ENCODE measurements around the gene RAPGEF5. TPM values are rescaled to one million over a fixed set of nuclear protein-coding genes. Genes with fewer than 3 reads are reported as not detected.

The RAPGEF5 gene
- total and polyA plus RNA-seq, 4 experiments from 2014 or later, result not detected

- Histone ChIP-seq H3K4me1 (ENCODE audit: insufficient read depth, low read length) (no peaks in the 10 kb centered on the region), H3K36me3 (ENCODE audit: insufficient read depth, low read length) (no peaks in the 10 kb centered on the region), H3K9me3 (ENCODE audit: control insufficient read depth in 1 of 2, low read length in 2 of 2) (no peaks in the 10 kb centered on the region), H3K4me3 (ENCODE audit: low read length in 2 of 2) (no peak overlapping the region), H3K27me3 (ENCODE audit: insufficient read depth, low read length) (no peaks in the 10 kb centered on the region), H3K27ac (ENCODE audit: low read depth, low read length) (no peak overlapping the region)
- Mint-ChIP-seq H3K4me1 (peaks cover 0 to 3% (median 1%) of the 10 kb centered on the region in 4 donors), H3K9me3 (peaks cover 0 to 2% (median 0%) of the 10 kb centered on the region in 8 donors), H3K27ac (peak overlapping the region in 3 of 7 donors; percentile 20 to 62 (median 30)), H3K4me3 (peak overlapping the region in 7 of 8 donors; percentile 4 to 67 (median 39)), H3K27me3 (no peaks in the 10 kb centered on the region), H3K36me3 (no peaks in the 10 kb centered on the region)
- intact Hi-C loops (cut with micrococcal nuclease), result no loop called here
- CTCF ChIA-PET (ENCODE audit: partially characterized antibody), result no interaction called here
- no peak for DNase-seq
- POLR2A ChIA-PET (ENCODE audit: partially characterized antibody), result no interaction called here
Observed at GRCh38 chr7:22268884-22269421, 88.0 kb downstream of the RAPGEF5 start.

GRCh38 chr7:22267930-22268615, 88.9 kb downstream of the RAPGEF5 start:
- no peak overlapping the region for H3K27ac Mint-ChIP-seq
- ChIA-PET POLR2A (ENCODE audit: partially characterized antibody) (no interaction called here), CTCF (ENCODE audit: partially characterized antibody) (no interaction called here)
- DNase-seq, result no peak
- no peaks in the 10 kb centered on the region for H3K27me3 Mint-ChIP-seq
- H3K4me1 Mint-ChIP-seq, result peaks cover 0 to 3% (median 1%) of the 10 kb centered on the region in 4 donors
- no peaks in the 10 kb centered on the region for H3K9me3 ChIP-seq (ENCODE audit: control insufficient read depth in 1 of 2, low read length in 2 of 2)
- H3K4me3 ChIP-seq (ENCODE audit: low read length in 2 of 2), result no peak overlapping the region
- no peak overlapping the region for H3K27ac ChIP-seq (ENCODE audit: low read depth, low read length)
- H3K36me3 Mint-ChIP-seq, result no peaks in the 10 kb centered on the region
- H3K9me3 Mint-ChIP-seq, result peaks cover 0 to 2% (median 0%) of the 10 kb centered on the region in 8 donors
- H3K36me3 ChIP-seq (ENCODE audit: insufficient read depth, low read length), result no peaks in the 10 kb centered on the region
- no peaks in the 10 kb centered on the region for H3K4me1 ChIP-seq (ENCODE audit: insufficient read depth, low read length)
- peak overlapping the region in 3 of 8 donors; percentile 10 to 67 (median 16) for H3K4me3 Mint-ChIP-seq
- intact Hi-C loops (cut with micrococcal nuclease), result no loop called here
- H3K27me3 ChIP-seq (ENCODE audit: insufficient read depth, low read length), result no peaks in the 10 kb centered on the region

GRCh38 chr7:22262538-22262937, 94.4 kb downstream of the RAPGEF5 start:
- no peaks in the 10 kb centered on the region for H3K4me1 Mint-ChIP-seq
- Histone ChIP-seq H3K27ac (ENCODE audit: low read depth, low read length) (no peak overlapping the region), H3K36me3 (ENCODE audit: insufficient read depth, low read length) (no peaks in the 10 kb centered on the region), H3K9me3 (ENCODE audit: control insufficient read depth in 1 of 2, low read length in 2 of 2) (no peaks in the 10 kb centered on the region), H3K4me3 (ENCODE audit: low read length in 2 of 2) (no peak overlapping the region), H3K27me3 (ENCODE audit: insufficient read depth, low read length) (no peaks in the 10 kb centered on the region), H3K4me1 (ENCODE audit: insufficient read depth, low read length) (no peaks in the 10 kb centered on the region)
- intact Hi-C loops (cut with micrococcal nuclease), result no loop called here
- peaks cover 0 to 6% of the 10 kb centered on the region in 2 donors for H3K27me3 Mint-ChIP-seq
- no peak for DNase-seq
- ChIA-PET CTCF (ENCODE audit: partially characterized antibody) (no interaction called here), POLR2A (ENCODE audit: partially characterized antibody) (no interaction called here)
- H3K36me3 Mint-ChIP-seq, result no peaks in the 10 kb centered on the region
- H3K4me3 Mint-ChIP-seq, result no peak overlapping the region
- peaks cover 0 to 3% (median under 1%) of the 10 kb centered on the region in 8 donors for H3K9me3 Mint-ChIP-seq
- H3K27ac Mint-ChIP-seq, result no peak overlapping the region

GRCh38 chr7:22256541-22257096, 100.3 kb downstream of the RAPGEF5 start:
- H3K9me3 Mint-ChIP-seq, result peaks cover 0 to 5% (median 0%) of the 10 kb centered on the region in 8 donors
- intact Hi-C loops (cut with micrococcal nuclease), result no loop called here
- H3K36me3 ChIP-seq (ENCODE audit: insufficient read depth, low read length), result no peaks in the 10 kb centered on the region
- H3K27me3 ChIP-seq (ENCODE audit: insufficient read depth, low read length), result no peaks in the 10 kb centered on the region
- H3K27ac Mint-ChIP-seq, result no peak overlapping the region
- no peak overlapping the region for H3K27ac ChIP-seq (ENCODE audit: low read depth, low read length)
- CTCF ChIA-PET (ENCODE audit: partially characterized antibody), result no interaction called here
- no peak overlapping the region for H3K4me3 Mint-ChIP-seq
- POLR2A ChIA-PET (ENCODE audit: partially characterized antibody), result no interaction called here
- H3K27me3 Mint-ChIP-seq, result peaks cover 0 to 8% of the 10 kb centered on the region in 2 donors
- no peak overlapping the region for H3K4me3 ChIP-seq (ENCODE audit: low read length in 2 of 2)
- DNase-seq, result no peak
- H3K4me1 ChIP-seq (ENCODE audit: insufficient read depth, low read length), result no peaks in the 10 kb centered on the region
- H3K36me3 Mint-ChIP-seq, result no peaks in the 10 kb centered on the region
- H3K9me3 ChIP-seq (ENCODE audit: control insufficient read depth in 1 of 2, low read length in 2 of 2), result no peaks in the 10 kb centered on the region
- H3K4me1 Mint-ChIP-seq, result no peaks in the 10 kb centered on the region

- H3K27me3 Mint-ChIP-seq, result peaks cover 0 to 8% of the 10 kb centered on the region in 2 donors
- POLR2A ChIA-PET (ENCODE audit: partially characterized antibody), result no interaction called here
Observed at GRCh38 chr7:22255834-22256233, 101.1 kb downstream of the RAPGEF5 start.

GRCh38 chr7:22255342-22255741, 101.6 kb downstream of the RAPGEF5 start:
- no peak for DNase-seq
- intact Hi-C loops (cut with micrococcal nuclease), result no loop called here
- Histone ChIP-seq H3K4me1 (ENCODE audit: insufficient read depth, low read length) (no peaks in the 10 kb centered on the region), H3K27ac (ENCODE audit: low read depth, low read length) (no peak overlapping the region), H3K27me3 (ENCODE audit: insufficient read depth, low read length) (no peaks in the 10 kb centered on the region), H3K36me3 (ENCODE audit: insufficient read depth, low read length) (no peaks in the 10 kb centered on the region), H3K4me3 (ENCODE audit: low read length in 2 of 2) (no peak overlapping the region), H3K9me3 (ENCODE audit: control insufficient read depth in 1 of 2, low read length in 2 of 2) (no peaks in the 10 kb centered on the region)
- peaks cover 0 to 5% (median 0%) of the 10 kb centered on the region in 8 donors for H3K9me3 Mint-ChIP-seq
- H3K36me3 Mint-ChIP-seq, result no peaks in the 10 kb centered on the region
- ChIA-PET POLR2A (ENCODE audit: partially characterized antibody) (no interaction called here), CTCF (ENCODE audit: partially characterized antibody) (no interaction called here)
- H3K4me3 Mint-ChIP-seq, result no peak overlapping the region
- no peaks in the 10 kb centered on the region for H3K4me1 Mint-ChIP-seq
- no peak overlapping the region for H3K27ac Mint-ChIP-seq
- H3K27me3 Mint-ChIP-seq, result peaks cover 0 to 8% of the 10 kb centered on the region in 2 donors

More at GRCh38 chr7:22255834-22256233, 101.1 kb downstream of the RAPGEF5 start:
- intact Hi-C loops (cut with micrococcal nuclease), result no loop called here
- CTCF ChIA-PET (ENCODE audit: partially characterized antibody), result no interaction called here
- DNase-seq, result no peak
- H3K36me3 Mint-ChIP-seq, result no peaks in the 10 kb centered on the region
- Histone ChIP-seq H3K4me1 (ENCODE audit: insufficient read depth, low read length) (no peaks in the 10 kb centered on the region), H3K9me3 (ENCODE audit: control insufficient read depth in 1 of 2, low read length in 2 of 2) (no peaks in the 10 kb centered on the region), H3K27ac (ENCODE audit: low read depth, low read length) (no peak overlapping the region), H3K36me3 (ENCODE audit: insufficient read depth, low read length) (no peaks in the 10 kb centered on the region), H3K27me3 (ENCODE audit: insufficient read depth, low read length) (no peaks in the 10 kb centered on the region), H3K4me3 (ENCODE audit: low read length in 2 of 2) (no peak overlapping the region)
- H3K27ac Mint-ChIP-seq, result peak overlapping the region in 1 of 7 donors; percentile 35
- H3K9me3 Mint-ChIP-seq, result peaks cover 0 to 5% (median 0%) of the 10 kb centered on the region in 8 donors
- H3K4me3 Mint-ChIP-seq, result no peak overlapping the region
- no peaks in the 10 kb centered on the region for H3K4me1 Mint-ChIP-seq

- no peak for DNase-seq
- peaks cover 0 to 5% (median 0%) of the 10 kb centered on the region in 8 donors for H3K9me3 Mint-ChIP-seq
- POLR2A ChIA-PET (ENCODE audit: partially characterized antibody), result no interaction called here
- H3K9me3 ChIP-seq (ENCODE audit: control insufficient read depth in 1 of 2, low read length in 2 of 2), result no peaks in the 10 kb centered on the region
- no peak overlapping the region for H3K27ac ChIP-seq (ENCODE audit: low read depth, low read length)
- intact Hi-C loops (cut with micrococcal nuclease), result no loop called here
- H3K27ac Mint-ChIP-seq, result no peak overlapping the region
- no peaks in the 10 kb centered on the region for H3K4me1 Mint-ChIP-seq
- H3K27me3 Mint-ChIP-seq, result peaks cover 0 to 3% of the 10 kb centered on the region in 2 donors
- no peaks in the 10 kb centered on the region for H3K36me3 Mint-ChIP-seq
- CTCF ChIA-PET (ENCODE audit: partially characterized antibody), result no interaction called here
- no peak overlapping the region for H3K4me3 Mint-ChIP-seq
- no peaks in the 10 kb centered on the region for H3K36me3 ChIP-seq (ENCODE audit: insufficient read depth, low read length)
- H3K27me3 ChIP-seq (ENCODE audit: insufficient read depth, low read length), result no peaks in the 10 kb centered on the region
- no peak overlapping the region for H3K4me3 ChIP-seq (ENCODE audit: low read length in 2 of 2)
- H3K4me1 ChIP-seq (ENCODE audit: insufficient read depth, low read length), result no peaks in the 10 kb centered on the region
Observed at GRCh38 chr7:22252936-22253536, 103.9 kb downstream of the RAPGEF5 start.
